ENCODE measurements around the gene ACAP2. TPM values are rescaled to one million over a fixed set of nuclear protein-coding genes. Genes with fewer than 3 reads are reported as not detected.

Gene ACAP2
- total RNA-seq, 1 experiment from 2014 or later, result 42.9 TPM

DNA sequence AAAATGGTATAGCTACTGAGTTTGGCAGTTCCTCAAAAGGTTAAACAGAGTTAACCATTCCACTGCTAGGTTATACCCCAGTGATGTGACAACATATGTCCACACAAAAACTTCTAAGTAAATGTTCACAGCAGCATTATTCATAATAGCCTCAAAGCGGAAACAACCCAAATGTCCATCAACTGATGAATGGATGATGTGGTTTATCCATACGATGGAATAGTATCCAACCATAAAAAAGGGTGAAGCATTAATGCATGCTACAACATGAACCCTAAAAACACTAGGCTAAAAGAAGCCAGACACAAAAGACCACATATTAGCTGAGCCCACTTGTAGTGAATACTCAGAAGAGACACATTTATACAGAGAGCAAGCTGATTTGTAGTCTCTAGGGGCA, 180.9 kb downstream of the ACAP2 start:
- Histone ChIP-seq H3K4me3 (ENCODE audit: low read depth, low read length) (no peak overlapping the region), H3K9me3 (no peaks in the 10 kb centered on the region), H3K4me1 (peaks cover 9% of the 10 kb centered on the region; the same call in 1 of the 2 replicates), H3K27me3 (replicated peaks; ENCODE audit: control insufficient read depth, insufficient read depth, low read length) (no peaks in the 10 kb centered on the region), H3K36me3 (ENCODE audit: control insufficient read depth, insufficient read depth, low read length) (no peaks in the 10 kb centered on the region; the same call in 1 of the 2 replicates)
- H3K36me3 Mint-ChIP-seq (ENCODE audit: insufficient read depth, unreplicated experiment), result peaks cover 19% of the 10 kb centered on the region
- BruUV-seq (replicated peaks), result no TSS peak
- H3K27me3 Mint-ChIP-seq (ENCODE audit: insufficient read depth, unreplicated experiment), result no peaks in the 10 kb centered on the region
- TF ChIP-seq, protein P1, sequence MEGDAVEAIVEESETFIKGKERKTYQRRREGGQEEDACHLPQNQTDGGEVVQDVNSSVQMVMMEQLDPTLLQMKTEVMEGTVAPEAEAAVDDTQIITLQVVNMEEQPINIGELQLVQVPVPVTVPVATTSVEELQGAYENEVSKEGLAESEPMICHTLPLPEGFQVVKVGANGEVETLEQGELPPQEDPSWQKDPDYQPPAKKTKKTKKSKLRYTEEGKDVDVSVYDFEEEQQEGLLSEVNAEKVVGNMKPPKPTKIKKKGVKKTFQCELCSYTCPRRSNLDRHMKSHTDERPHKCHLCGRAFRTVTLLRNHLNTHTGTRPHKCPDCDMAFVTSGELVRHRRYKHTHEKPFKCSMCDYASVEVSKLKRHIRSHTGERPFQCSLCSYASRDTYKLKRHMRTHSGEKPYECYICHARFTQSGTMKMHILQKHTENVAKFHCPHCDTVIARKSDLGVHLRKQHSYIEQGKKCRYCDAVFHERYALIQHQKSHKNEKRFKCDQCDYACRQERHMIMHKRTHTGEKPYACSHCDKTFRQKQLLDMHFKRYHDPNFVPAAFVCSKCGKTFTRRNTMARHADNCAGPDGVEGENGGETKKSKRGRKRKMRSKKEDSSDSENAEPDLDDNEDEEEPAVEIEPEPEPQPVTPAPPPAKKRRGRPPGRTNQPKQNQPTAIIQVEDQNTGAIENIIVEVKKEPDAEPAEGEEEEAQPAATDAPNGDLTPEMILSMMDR (IDR thresholded peaks at IDR 0.05; ENCODE audit: insufficient read depth in 1 of 2, low read depth in 1 of 2, low read length in 1 of 2, severe bottlenecking in 1 of 2, unreplicated experiment in 1 of 2), result no peak
- intact Hi-C loops (cut with micrococcal nuclease; ENCODE audit: unreplicated experiment), result no loop called here
- H3K9me3 Mint-ChIP-seq (ENCODE audit: unreplicated experiment), result no peaks in the 10 kb centered on the region
- no peak for DNase-seq
- no peak overlapping the region for H3K27ac Mint-ChIP-seq (ENCODE audit: unreplicated experiment)
- H3K4me1 Mint-ChIP-seq (ENCODE audit: low read depth, unreplicated experiment), result peaks cover 6% of the 10 kb centered on the region
- ChIA-PET POLR2A (no interaction called here), CTCF (interaction anchor here (2.6 kb wide), 1 partner anchor 8 kb away, joined by 14 read pairs; the partner anchor contains the start of gene XXYLT1)
- H3K4me3 Mint-ChIP-seq (ENCODE audit: unreplicated experiment), result no peak overlapping the region

DNA sequence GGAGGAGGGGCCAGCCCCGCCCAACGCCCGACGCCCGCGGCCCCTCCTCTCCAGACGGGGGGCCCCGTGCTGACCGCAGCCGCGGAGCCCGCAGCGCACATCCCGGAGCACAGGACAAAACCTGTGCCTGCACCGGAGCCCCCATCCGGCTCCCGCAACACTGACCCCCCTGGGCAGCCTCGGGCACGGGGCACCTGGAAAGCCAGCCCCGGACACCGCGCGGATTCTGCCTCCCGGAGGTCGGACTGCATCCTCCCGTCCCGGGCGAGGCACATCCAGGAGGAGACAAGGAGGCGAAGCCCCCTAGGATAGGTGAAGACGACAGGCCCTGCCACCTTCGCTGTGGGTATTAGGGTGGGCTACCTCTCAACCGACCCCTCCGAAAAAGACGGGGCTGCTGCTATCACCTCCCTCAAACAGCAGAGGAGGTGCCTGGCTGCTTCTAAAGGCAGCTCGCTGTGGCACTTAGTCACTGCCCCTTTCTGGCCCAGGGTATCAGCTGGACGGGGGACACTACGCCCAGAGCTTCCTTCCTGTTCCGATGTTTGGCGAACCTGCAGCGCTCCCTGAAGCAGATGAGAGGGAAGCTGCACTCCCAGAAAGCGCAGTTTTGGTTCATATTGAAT, 182.4 kb downstream of the ACAP2 start:
- TF ChIP-seq, protein P1 (IDR thresholded peaks at IDR 0.05; ENCODE audit: insufficient read depth in 1 of 2, low read depth in 1 of 2, low read length in 1 of 2, severe bottlenecking in 1 of 2, unreplicated experiment in 1 of 2), result no peak
- Histone ChIP-seq H3K4me1 (peaks cover 9% of the 10 kb centered on the region; the same call in 1 of the 2 replicates), H3K36me3 (ENCODE audit: control insufficient read depth, insufficient read depth, low read length) (no peaks in the 10 kb centered on the region; the same call in 1 of the 2 replicates), H3K9me3 (no peaks in the 10 kb centered on the region), H3K27me3 (replicated peaks; ENCODE audit: control insufficient read depth, insufficient read depth, low read length) (no peaks in the 10 kb centered on the region), H3K4me3 (ENCODE audit: low read depth, low read length) (peak overlapping the region; percentile 54)
- no peaks in the 10 kb centered on the region for H3K27me3 Mint-ChIP-seq (ENCODE audit: insufficient read depth, unreplicated experiment)
- H3K9me3 Mint-ChIP-seq (ENCODE audit: unreplicated experiment), result no peaks in the 10 kb centered on the region
- H3K36me3 Mint-ChIP-seq (ENCODE audit: insufficient read depth, unreplicated experiment), result peaks cover 19% of the 10 kb centered on the region
- peak overlapping the region; percentile 70 for H3K4me3 Mint-ChIP-seq (ENCODE audit: unreplicated experiment)
- BruUV-seq (replicated peaks), result no TSS peak
- POLR2A ChIA-PET, result no interaction called here
- CTCF ChIA-PET, result interaction anchor here (1.0 to 2.6 kb wide), 2 partner anchors 10 to 578 kb away, joined by 6 to 14 read pairs; partner anchors contain the start of gene XXYLT1
- intact Hi-C loops (cut with micrococcal nuclease; ENCODE audit: unreplicated experiment), result loop anchor here (1.0 kb wide), 2 partner anchors 258 to 578 kb away; no protein-coding TSS in a partner anchor
- H3K4me1 Mint-ChIP-seq (ENCODE audit: low read depth, unreplicated experiment), result peaks cover 6% of the 10 kb centered on the region
- H3K27ac Mint-ChIP-seq (ENCODE audit: unreplicated experiment), result peak overlapping the region; percentile 69
- DNase-seq, result peak; percentile 11 to 50

DNA sequence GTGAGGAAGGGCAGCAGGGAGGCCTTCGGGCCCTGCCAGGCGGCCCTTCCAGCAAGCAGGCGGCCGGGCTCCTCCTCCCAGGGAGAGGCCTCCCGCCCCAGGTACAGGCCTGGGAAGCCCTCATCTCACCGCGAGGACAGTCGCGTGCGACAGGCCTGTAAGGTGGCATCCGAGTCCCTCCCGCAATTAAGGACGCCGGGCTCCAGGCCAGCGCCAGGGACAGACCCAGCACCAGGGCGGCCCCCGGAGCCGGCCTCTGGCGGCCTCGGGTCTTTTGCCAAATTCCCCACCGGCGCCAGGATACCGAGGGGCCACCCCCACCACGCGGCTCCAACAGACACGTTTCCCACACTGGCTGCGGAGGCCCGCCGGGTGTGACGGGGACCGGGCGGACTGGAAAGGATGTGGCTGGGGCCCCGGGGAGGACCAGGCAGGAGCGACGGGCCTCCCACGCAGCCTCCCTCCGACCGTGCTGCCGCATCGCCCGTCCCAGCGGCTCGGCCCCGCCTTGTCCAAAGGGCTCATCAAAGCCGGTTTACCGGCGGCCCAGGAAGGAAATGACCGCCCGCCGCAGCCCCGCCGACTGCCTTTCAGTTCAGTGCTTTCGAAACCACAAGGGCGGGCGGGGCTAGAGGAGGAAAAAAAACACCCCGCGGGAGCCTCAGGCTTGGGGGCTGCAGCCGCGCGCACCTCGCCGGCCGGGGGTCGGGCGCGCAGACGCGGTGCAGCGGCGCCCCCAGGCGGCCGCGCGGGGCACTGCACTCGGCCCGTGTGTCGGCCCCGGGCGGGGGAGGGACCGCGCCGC, 183.1 kb downstream of the ACAP2 start:
- peaks cover 12% of the 10 kb centered on the region for H3K36me3 Mint-ChIP-seq (ENCODE audit: insufficient read depth, unreplicated experiment)
- peak overlapping the region; percentile 69 for H3K27ac Mint-ChIP-seq (ENCODE audit: unreplicated experiment)
- intact Hi-C loops (cut with micrococcal nuclease; ENCODE audit: unreplicated experiment), result loop anchor here (1.0 to 2.0 kb wide), 4 partner anchors 99 to 588 kb away; no protein-coding TSS in a partner anchor
- Histone ChIP-seq H3K27me3 (replicated peaks; ENCODE audit: control insufficient read depth, insufficient read depth, low read length) (no peaks in the 10 kb centered on the region), H3K4me1 (peaks cover 9% of the 10 kb centered on the region; the same call in 1 of the 2 replicates), H3K9me3 (no peaks in the 10 kb centered on the region), H3K4me3 (ENCODE audit: low read depth, low read length) (peak overlapping the region; percentile 83), H3K36me3 (ENCODE audit: control insufficient read depth, insufficient read depth, low read length) (no peaks in the 10 kb centered on the region; the same call in 1 of the 2 replicates)
- DNase-seq, result peak; percentile 94
- H3K27me3 Mint-ChIP-seq (ENCODE audit: insufficient read depth, unreplicated experiment), result no peaks in the 10 kb centered on the region
- TSS peak; percentile 61 for BruUV-seq (replicated peaks)
- peak overlapping the region; percentile 70 for H3K4me3 Mint-ChIP-seq (ENCODE audit: unreplicated experiment)
- ChIA-PET CTCF (interaction anchor here (1.0 kb wide), 1 partner anchor 577 kb away, joined by 6 read pairs; no protein-coding TSS in a partner anchor), POLR2A (no interaction called here)
- peaks cover 6% of the 10 kb centered on the region for H3K4me1 Mint-ChIP-seq (ENCODE audit: low read depth, unreplicated experiment)
- no peaks in the 10 kb centered on the region for H3K9me3 Mint-ChIP-seq (ENCODE audit: unreplicated experiment)
- TF ChIP-seq, protein P1 (IDR thresholded peaks at IDR 0.05; ENCODE audit: insufficient read depth in 1 of 2, low read depth in 1 of 2, low read length in 1 of 2, severe bottlenecking in 1 of 2, unreplicated experiment in 1 of 2), result peak; percentile 18 to 73

Data from Caco-2 (cell line).